H1 (cell line): ENCODE data around the gene HS1BP3. TPM values are rescaled to one million over a fixed set of nuclear protein-coding genes. Genes with fewer than 3 reads are reported as not detected.

Source experiments
- CTCF ChIA-PET: fragments of 300-600 bp; sonication (Branson Sonifier 250); formaldehyde crosslinking; loops from one replicate; lab custom pipeline; 2021; ENCODE audit not compliant: partially characterized antibody; lab: Charles Lee
- POLR2A ChIA-PET: fragments of 300-600 bp; sonication (Branson Sonifier 250); formaldehyde crosslinking; loops from one replicate; lab custom pipeline; 2021; ENCODE audit warnings: inconsistent platforms; ENCODE audit not compliant: partially characterized antibody; lab: Charles Lee
- DNase-seq, 2 experiments: peaks; one replicate each; pipeline versions ENCODE4 v3.0.0 to v3.0.0-alpha.2; 2010 to 2022; ENCODE audit warnings: low spot score in 2 of 2, low read depth in 1 of 2, mixed read lengths in 1 of 2
- FAIRE-seq: peaks from 2 replicates; lab custom pipeline; 2011; peaks lifted over from hg19 to GRCh38; lab: Jason Lieb, UNC
- H2AFZ ChIP-seq: 2 replicates; pipeline ENCODE4 v1.8.1; 2012; ENCODE audit warnings: low read length, inconsistent platforms
- H2AK5ac ChIP-seq: 2 replicates; pipeline ENCODE4 v1.6.1; 2013; ENCODE audit warnings: low read depth, low read length
- H2BK120ac ChIP-seq: replicated peaks from 2 replicates; pipeline ENCODE3; 2013; ENCODE audit warnings: low read depth, low read length, inconsistent platforms
- H2BK12ac ChIP-seq: 2 replicates; pipeline ENCODE4 v1.6.1; 2013; ENCODE audit warnings: low read depth, low read length
- H2BK15ac ChIP-seq: 2 replicates; pipeline ENCODE4 v1.6.1; 2013; ENCODE audit warnings: low read length
- H2BK20ac ChIP-seq: 2 replicates; pipeline ENCODE4 v1.6.1; 2013; ENCODE audit warnings: low read length
- H2BK5ac ChIP-seq: 2 replicates; pipeline ENCODE4 v1.6.1; 2013; ENCODE audit warnings: low read depth, low read length
- H3K14ac ChIP-seq: 2 replicates; pipeline ENCODE4 v1.6.1; 2013; ENCODE audit warnings: inconsistent platforms; ENCODE audit not compliant: insufficient read length
- H3K18ac ChIP-seq: 2 replicates; pipeline ENCODE4 v1.6.1; 2013; ENCODE audit warnings: low read length; ENCODE audit errors: extremely low read depth
- H3K23ac ChIP-seq: 2 replicates; pipeline ENCODE4 v1.6.1; 2013; ENCODE audit warnings: inconsistent platforms; ENCODE audit not compliant: insufficient read length
- H3K23me2 ChIP-seq: 2 replicates; pipeline ENCODE4 v1.6.1; 2013; ENCODE audit warnings: low read depth, low read length
- H3K27ac ChIP-seq: 2 replicates; pipeline ENCODE4 v1.6.1; 2011; ENCODE audit warnings: low read depth, low read length, inconsistent platforms
- H3K27me3 ChIP-seq, 4 experiments: replicated peaks in 1 of 4; 1 replicate in 1 of 4; 2 replicates in 3 of 4; pipeline versions ENCODE4 v1.6.1 to v1.8.1; 2011 to 2013; ENCODE audit warnings: low read length in 3 of 4, mild to moderate bottlenecking in 3 of 4, inconsistent platforms in 2 of 4, mixed read lengths in 2 of 4, moderate library complexity in 1 of 4; ENCODE audit not compliant: control insufficient read depth in 3 of 4, insufficient read depth in 3 of 4; ENCODE audit errors: extremely low read depth in 1 of 4
- H3K36me3 ChIP-seq, 4 experiments: 2 replicates each; pipeline versions ENCODE4 v1.6.1 to v1.8.1; 2011 to 2013; ENCODE audit warnings: mild to moderate bottlenecking in 4 of 4, low read length in 3 of 4, moderate library complexity in 2 of 4, control low read depth in 1 of 4, inconsistent platforms in 1 of 4; ENCODE audit not compliant: insufficient read depth in 4 of 4, control insufficient read depth in 2 of 4
- H3K4ac ChIP-seq: replicated peaks from 2 replicates; pipeline ENCODE3; 2013; ENCODE audit warnings: low read length, low read depth, mixed read lengths, inconsistent platforms; ENCODE audit not compliant: insufficient read length
- H3K4me1 ChIP-seq, 4 experiments: replicated peaks in 1 of 4; 1 replicate in 1 of 4; 2 replicates in 3 of 4; pipeline versions ENCODE4 v1.6.1 to v1.8.1; 2011 to 2013; ENCODE audit warnings: low read length in 3 of 4, inconsistent platforms in 2 of 4, mixed read lengths in 1 of 4; ENCODE audit not compliant: insufficient read depth in 4 of 4, control insufficient read depth in 3 of 4
- H3K4me2 ChIP-seq, 2 experiments: 2 replicates each; pipeline versions ENCODE4 v1.6.1 to v1.8.1; 2011 to 2013; ENCODE audit warnings: low read depth in 2 of 2, low read length in 2 of 2, control low read depth in 1 of 2, inconsistent platforms in 1 of 2, mild to moderate bottlenecking in 1 of 2; ENCODE audit not compliant: insufficient read depth in 1 of 2
- H3K4me3 ChIP-seq, 4 experiments: fragments of 200-600, 300-600 bp in 1 of 4; sonication (generic), shearing (Covaris generic), sonication (Bioruptor Twin) in 1 of 4; 2 replicates each; pipeline versions ENCODE4 v1.5.1 to v1.8.1; 2011 to 2016; ENCODE audit warnings: low read length in 4 of 4, low read depth in 3 of 4, control low read depth in 2 of 4, inconsistent platforms in 2 of 4, mild to moderate bottlenecking in 2 of 4, mixed read lengths in 1 of 4, moderate library complexity in 1 of 4; ENCODE audit not compliant: insufficient read depth in 2 of 4; ENCODE audit errors: extremely low read depth in 1 of 4
- H3K56ac ChIP-seq: replicated peaks from 2 replicates; pipeline ENCODE3; 2013; ENCODE audit warnings: low read depth, mild to moderate bottlenecking, mixed read lengths, low read length, inconsistent platforms; ENCODE audit not compliant: insufficient read length
- H3K79me1 ChIP-seq: 2 replicates; pipeline ENCODE4 v1.6.1; 2013; ENCODE audit warnings: low read depth, low read length, control low read depth
- H3K79me2 ChIP-seq, 2 experiments: 2 replicates each; pipeline versions ENCODE4 v1.6.1 to v1.8.1; 2012 to 2013; ENCODE audit warnings: low read length in 2 of 2, mild to moderate bottlenecking in 2 of 2, inconsistent platforms in 1 of 2; ENCODE audit not compliant: insufficient read depth in 2 of 2, control insufficient read depth in 1 of 2
- H3K9ac ChIP-seq, 4 experiments: replicated peaks in 1 of 4; 1 replicate in 1 of 4; 2 replicates in 3 of 4; pipeline versions ENCODE4 v1.6.1 to v1.8.1; 2011 to 2013; ENCODE audit warnings: low read depth in 3 of 4, low read length in 3 of 4, control low read depth in 2 of 4, mild to moderate bottlenecking in 2 of 4, moderate library complexity in 2 of 4, inconsistent platforms in 1 of 4; ENCODE audit errors: extremely low read depth in 1 of 4
- H3K9me3 ChIP-seq, 2 experiments: 2 replicates each; pipeline versions ENCODE4 v1.6.1 to v1.8.1; 2012 to 2013; ENCODE audit warnings: mild to moderate bottlenecking in 2 of 2, moderate library complexity in 2 of 2, control low read depth in 1 of 2, inconsistent platforms in 1 of 2, low read depth in 1 of 2, low read length in 1 of 2, mixed read lengths in 1 of 2; ENCODE audit not compliant: insufficient read depth in 2 of 2
- H4K20me1 ChIP-seq, 2 experiments: replicated peaks in 1 of 2; 2 replicates each; pipeline versions ENCODE3 to v1.8.1; 2011 to 2013; ENCODE audit warnings: inconsistent platforms in 2 of 2, low read length in 2 of 2, mild to moderate bottlenecking in 1 of 2; ENCODE audit not compliant: insufficient read depth in 2 of 2, control insufficient read depth in 1 of 2
- H4K5ac ChIP-seq: 2 replicates; pipeline ENCODE4 v1.6.1; 2013; ENCODE audit warnings: low read length, low read depth, mixed read lengths, inconsistent platforms; ENCODE audit not compliant: insufficient read length
- H4K8ac ChIP-seq: 2 replicates; pipeline ENCODE4 v1.8.0; 2013; ENCODE audit warnings: mild to moderate bottlenecking, moderate library complexity, low read length, inconsistent platforms; ENCODE audit not compliant: insufficient read depth; ENCODE audit errors: extremely low read depth
- H4K91ac ChIP-seq: replicated peaks from 2 replicates; pipeline ENCODE3; 2013; ENCODE audit warnings: low read length, mixed read lengths, inconsistent platforms; ENCODE audit not compliant: insufficient read length
- RAD21 ChIP-seq, 2 experiments: IDR thresholded peaks in 1 of 2; conservative IDR thresholded peaks in 1 of 2; 2 replicates each; pipeline ENCODE4 v1.6.1; 2011; ENCODE audit warnings: low read depth in 2 of 2, low read length in 2 of 2, improper control_type of control experiment in 1 of 2, inconsistent platforms in 1 of 2, mild to moderate bottlenecking in 1 of 2, moderate library complexity in 1 of 2
- WGBS, 2 experiments: shearing (Covaris generic) in 1 of 2; methylation state at CpG; one replicate each; pipeline versions ENCODE4 v1.1.6 to v1.1.7; 2013 to 2015; ENCODE audit warnings: low lambda C conversion rate in 2 of 2, mixed read lengths in 2 of 2, inconsistent platforms in 1 of 2, low coverage in 1 of 2, missing lambda C conversion rate in 1 of 2; ENCODE audit not compliant: insufficient replicate concordance in 2 of 2, insufficient coverage in 1 of 2, insufficient read length in 1 of 2; ENCODE audit errors: extremely low coverage in 1 of 2, missing lambda C conversion rate in 1 of 2; 5-methylcytosine and 5-hydroxymethylcytosine counted together
- polyA plus RNA-seq, 7 experiments: library from polyadenylated mRNA; depleted of rRNA in 3 of 7; stranded (reverse) in 5 of 7; unstranded in 2 of 7; fragments of >200 nt in 5 of 7; fragments of 200-250 nt in 2 of 7; gene quantifications; 1 replicate in 5 of 7; 2 replicates in 1 of 7; 4 replicates in 1 of 7; pipeline versions ENCODE4 v1.2.1 to v1.2.3, GENCODE V29; 2011 to 2013; ENCODE audit warnings: missing spikeins in 2 of 7, mixed read lengths in 2 of 7
- total RNA-seq: library from RNA; stranded (reverse); fragmentation: NEBNext Ultra II Directional; extraction: Animal tissue kit (Norgen Biotek cat#: 25700); gene quantifications from 2 replicates; pipeline ENCODE4 v1.2.1, GENCODE V29; 2021
- TF ChIP-seq, protein P1 (sequence below): IDR thresholded peaks from 2 replicates; pipeline ENCODE4 v1.6.1; 2011; ENCODE audit warnings: low read depth, mild to moderate bottlenecking, low read length; ENCODE audit not compliant: insufficient read depth
- TF ChIP-seq, protein P2 (sequence below), 3 experiments: IDR thresholded peaks; 1 replicate in 2 of 3; 2 replicates in 1 of 3; pipeline versions ENCODE4 v1.5.1 to v1.6.1; 2011; ENCODE audit warnings: low read length in 3 of 3, mild to moderate bottlenecking in 3 of 3, inconsistent platforms in 2 of 3, low read depth in 1 of 3, moderate library complexity in 1 of 3; ENCODE audit not compliant: insufficient read depth in 1 of 3; ENCODE audit errors: control extremely low read depth in 1 of 3

HS1BP3 gene
- total and polyA plus RNA-seq, 2 of the 8 experiments (the other 6 are each of a cell fraction or from before 2014, with no cell fraction given): 11.1 to 11.3 TPM

DNA sequence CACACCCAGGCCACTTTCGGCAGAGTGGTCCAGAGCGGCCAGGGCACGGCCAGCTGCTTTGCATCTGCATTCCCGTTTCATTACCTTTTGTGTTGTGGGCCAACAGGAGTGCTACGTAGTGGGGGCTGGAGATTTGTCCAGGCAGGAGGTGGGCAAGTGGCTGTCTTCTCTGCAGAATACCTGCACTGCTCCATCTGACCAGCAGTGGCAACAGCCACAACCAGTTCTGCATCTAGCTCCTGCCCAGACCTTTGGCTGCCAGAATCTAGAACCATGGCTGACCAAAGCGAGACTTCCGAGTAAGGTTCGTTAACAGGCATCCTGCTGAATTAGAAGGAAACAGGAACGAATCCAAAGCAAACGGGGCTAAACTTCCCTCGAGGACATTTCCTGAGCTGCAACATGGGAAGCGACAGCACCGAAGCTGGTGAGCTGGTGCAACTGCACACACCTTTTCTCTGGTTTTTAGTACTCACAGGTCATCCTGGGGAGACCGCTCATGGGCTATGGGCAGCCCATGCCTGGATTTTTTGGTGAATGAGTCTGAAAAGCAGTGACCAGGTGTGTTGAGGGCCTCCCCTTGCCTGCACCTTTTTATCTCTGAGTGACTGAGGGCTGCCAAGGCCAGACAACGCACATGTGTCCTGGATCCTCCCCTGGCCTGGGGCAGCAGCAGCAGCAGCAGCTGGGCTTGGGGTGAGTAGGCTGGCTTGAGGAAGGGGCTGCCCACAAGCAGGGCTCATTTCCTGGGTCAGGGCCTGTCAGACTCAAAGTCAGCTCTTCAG lies 26.6 kb upstream of the HS1BP3 start:
- no peaks in the 10 kb centered on the region for H3K79me1 ChIP-seq
- POLR2A ChIA-PET: interaction anchor here (0.6 to 1.4 kb wide), 2 partner anchors 11 to 383 kb away, joined by 3 to 6 read pairs; no protein-coding TSS in a partner anchor
- no peak overlapping the region for H3K56ac ChIP-seq
- H4K20me1 ChIP-seq: peaks cover 6% of the 10 kb centered on the region in 2 experiments
- H3K4me1 ChIP-seq: peaks cover 4 to 27% (median 11%) of the 10 kb centered on the region in 4 experiments
- TF ChIP-seq RAD21 (IDR thresholded peaks at IDR 0.05 in 1 of 2, conservative IDR thresholded peaks at IDR 0.05 in 1 of 2; ENCODE audit: low read depth in 2 of 2, low read length in 2 of 2): peak in 1 of 2 experiments; percentile 13; a peak in 1 of 4 replicates
- TF ChIP-seq, protein P1, sequence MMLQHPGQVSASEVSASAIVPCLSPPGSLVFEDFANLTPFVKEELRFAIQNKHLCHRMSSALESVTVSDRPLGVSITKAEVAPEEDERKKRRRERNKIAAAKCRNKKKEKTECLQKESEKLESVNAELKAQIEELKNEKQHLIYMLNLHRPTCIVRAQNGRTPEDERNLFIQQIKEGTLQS: no peak
- TF ChIP-seq, protein P2, sequence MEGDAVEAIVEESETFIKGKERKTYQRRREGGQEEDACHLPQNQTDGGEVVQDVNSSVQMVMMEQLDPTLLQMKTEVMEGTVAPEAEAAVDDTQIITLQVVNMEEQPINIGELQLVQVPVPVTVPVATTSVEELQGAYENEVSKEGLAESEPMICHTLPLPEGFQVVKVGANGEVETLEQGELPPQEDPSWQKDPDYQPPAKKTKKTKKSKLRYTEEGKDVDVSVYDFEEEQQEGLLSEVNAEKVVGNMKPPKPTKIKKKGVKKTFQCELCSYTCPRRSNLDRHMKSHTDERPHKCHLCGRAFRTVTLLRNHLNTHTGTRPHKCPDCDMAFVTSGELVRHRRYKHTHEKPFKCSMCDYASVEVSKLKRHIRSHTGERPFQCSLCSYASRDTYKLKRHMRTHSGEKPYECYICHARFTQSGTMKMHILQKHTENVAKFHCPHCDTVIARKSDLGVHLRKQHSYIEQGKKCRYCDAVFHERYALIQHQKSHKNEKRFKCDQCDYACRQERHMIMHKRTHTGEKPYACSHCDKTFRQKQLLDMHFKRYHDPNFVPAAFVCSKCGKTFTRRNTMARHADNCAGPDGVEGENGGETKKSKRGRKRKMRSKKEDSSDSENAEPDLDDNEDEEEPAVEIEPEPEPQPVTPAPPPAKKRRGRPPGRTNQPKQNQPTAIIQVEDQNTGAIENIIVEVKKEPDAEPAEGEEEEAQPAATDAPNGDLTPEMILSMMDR (IDR thresholded peaks at IDR 0.05; ENCODE audit: control extremely low read depth in 1 of 3, insufficient read depth in 1 of 3, low read depth in 1 of 3, low read length in 3 of 3): peak in 2 of 3 experiments; percentile 53 to 61; a peak in 3 of 4 replicates
- TF ChIP-seq, all 59 proteins: peak for 2
- H3K79me2 ChIP-seq: no peaks in the 10 kb centered on the region
- no peak overlapping the region for H3K9ac ChIP-seq
- CTCF ChIA-PET: interaction anchor here (0.6 to 8.7 kb wide), 45 partner anchors 7 to 517 kb away, joined by 3 to 266 read pairs (median 4); partner anchors contain the start of genes GDF7 and HS1BP3
- H3K18ac ChIP-seq: no peak overlapping the region
- no peak overlapping the region for H2BK15ac ChIP-seq
- H3K4me2 ChIP-seq: no peak overlapping the region
- no peak overlapping the region for H2BK120ac ChIP-seq
- H3K4ac ChIP-seq: no peak overlapping the region
- H2AK5ac ChIP-seq: no peak overlapping the region
- no peaks in the 10 kb centered on the region for H3K9me3 ChIP-seq
- H4K5ac ChIP-seq: no peak overlapping the region
- 0 out of 2 replicates have a peak overlapping the region, but pooled peaks have one; percentile 30 for H2BK5ac ChIP-seq
- H3K14ac ChIP-seq: no peak overlapping the region
- H3K27ac ChIP-seq: no peak overlapping the region
- peaks cover 0 to 26% (median 16%) of the 10 kb centered on the region in 4 experiments; a peak in 6 of 7 replicates for H3K27me3 ChIP-seq
- H3K36me3 ChIP-seq: no peaks in the 10 kb centered on the region; a peak in 1 of 8 replicates
- no peak for DNase-seq
- H3K4me3 ChIP-seq: no peak overlapping the region
- 81% methylated on average over 15 of the region's 15 CpGs; no CpG with 5 or more reads in 1 of the 2 experiments for WGBS, 2 experiments
- no peak overlapping the region for H2BK20ac ChIP-seq
- H3K23me2 ChIP-seq: no peaks in the 10 kb centered on the region
- peak overlapping the region; percentile 53; the same call in 1 of the 2 replicates for H4K8ac ChIP-seq
- H2BK12ac ChIP-seq: no peak overlapping the region
- no peak overlapping the region for H4K91ac ChIP-seq
- H2AFZ ChIP-seq: no peak overlapping the region
- FAIRE-seq: no peak
- no peak overlapping the region for H3K23ac ChIP-seq
